Body of pancreas (tissue), 4 donors: ENCODE data around the gene ADAMTS3. TPM values are rescaled to one million over a fixed set of nuclear protein-coding genes. Genes with fewer than 3 reads are reported as not detected.
A peak's percentile ranks its signal among the peaks of the same experiment; 100 is the strongest.

Source experiments
- ATAC-seq: fragments of 150-250 bp; one replicate; pipeline ENCODE4 v1.9.1; 2016
- DNase-seq, 4 donors: peaks; one replicate each; pipeline ENCODE4 v3.0.0-alpha.2; 2019
- H3K27ac ChIP-seq, 4 donors: fragments of 200-600 bp; sonication (generic); 1 replicate in 3 of 4; 2 replicates in 1 of 4; pipeline versions ENCODE4 v1.5.1 to v1.6.1; 2016 to 2019; ENCODE audit warnings: mild to moderate bottlenecking in 1 of 4, mixed read lengths in 1 of 4, moderate library complexity in 1 of 4
- H3K27me3 ChIP-seq, 2 donors: fragments of 200-600 bp; sonication (generic); one replicate each; pipeline ENCODE4 v1.6.0; 2016; ENCODE audit warnings: mild to moderate bottlenecking in 1 of 2
- H3K36me3 ChIP-seq, 2 donors: fragments of 200-600 bp; sonication (generic); replicated peaks in 1 of 2; 2 replicates each; pipeline ENCODE4 v1.5.1; 2016; ENCODE audit warnings: low read depth in 2 of 2; ENCODE audit not compliant: insufficient read depth in 1 of 2
- H3K4me1 ChIP-seq: fragments of 200-600 bp; sonication (generic); one replicate; pipeline ENCODE4 v1.6.0; 2016
- H3K4me3 ChIP-seq, 2 donors: fragments of 200-600 bp; sonication (generic); 1 replicate in 1 of 2; 2 replicates in 1 of 2; pipeline ENCODE4 v1.5.1; 2016 to 2019
- H3K9me3 ChIP-seq, 3 donors: fragments of 200-600 bp; sonication (generic); 1 replicate in 2 of 3; 2 replicates in 1 of 3; pipeline ENCODE4 v1.5.1; 2016
- CTCF ChIP-seq, 7 experiments: fragments of 450-650 bp in 4 of 7; fragments of 200-600 bp in 3 of 7; sonication (generic) in 3 of 7; IDR thresholded peaks; one replicate each; pipeline ENCODE4 v1.5.1; 2016 to 2019; ENCODE audit warnings: antibody characterized with exemption in 7 of 7
- POLR2A ChIP-seq, 3 donors: fragments of 450-650 bp; IDR thresholded peaks; one replicate each; pipeline ENCODE4 v1.6.1; 2016; ENCODE audit warnings: antibody characterized with exemption in 3 of 3, mild to moderate bottlenecking in 2 of 3
- WGBS, 2 donors: methylation state at CpG; one replicate each; pipeline ENCODE4 v1.1.5; 2017; 5-methylcytosine and 5-hydroxymethylcytosine counted together
- intact Hi-C: fragments of 100-400 bp; cut with DNase I; formaldehyde crosslinking; loops from one replicate; pipeline ENCODE4 v1.15.1; 2023
- total RNA-seq, 2 donors: library from RNA; depleted of rRNA; stranded (reverse); fragments of >200 nt; gene quantifications; one replicate each; pipeline ENCODE4 v1.1.0, GENCODE V29; 2016

Gene ADAMTS3
- total RNA-seq, 2 donors from 2014 or later: 0.26 to 0.33 TPM

DNA sequence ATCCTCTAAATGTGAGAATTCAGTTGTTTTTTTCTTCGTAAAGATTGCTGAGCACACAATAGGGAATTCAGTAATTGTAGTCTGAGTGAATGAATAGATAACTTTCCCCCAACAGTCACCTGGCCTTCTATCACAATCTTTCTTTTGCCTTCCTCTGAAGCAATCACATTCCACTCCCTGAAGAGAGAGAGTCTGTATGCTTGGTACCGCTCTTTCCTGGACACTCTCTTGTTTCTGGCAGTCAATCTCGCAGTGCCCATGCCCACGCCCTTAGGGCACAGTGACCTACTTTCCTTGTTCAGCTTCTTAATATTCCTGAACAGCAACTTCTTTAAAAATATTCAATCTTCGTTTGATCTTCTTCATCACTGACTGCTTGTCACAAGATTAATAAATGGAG lies 255.9 kb downstream of the ADAMTS3 start:
- no peak overlapping the region for H3K27ac ChIP-seq
- H3K36me3 ChIP-seq: no peaks in the 10 kb centered on the region
- WGBS, 2 donors: 69 to 71% methylated on average over 5 of the region's 5 CpGs
- H3K9me3 ChIP-seq: no peaks in the 10 kb centered on the region
- DNase-seq: no peak
- H3K4me1 ChIP-seq: no peaks in the 10 kb centered on the region
- no peak for TF ChIP-seq POLR2A (IDR thresholded peaks at IDR 0.05)
- TF ChIP-seq CTCF (IDR thresholded peaks at IDR 0.05): no peak
- ATAC-seq: no peak
- no peaks in the 10 kb centered on the region for H3K27me3 ChIP-seq
- no peak overlapping the region for H3K4me3 ChIP-seq
- intact Hi-C loops: no loop called here

- no peaks in the 10 kb centered on the region for H3K27me3 ChIP-seq
- peak; percentile 20 to 43 (median 40) for DNase-seq
- H3K36me3 ChIP-seq: no peaks in the 10 kb centered on the region
- WGBS, 2 donors: 57 to 62% methylated on average over 6 of the region's 6 CpGs
- intact Hi-C loops: no loop called here
- no peaks in the 10 kb centered on the region for H3K4me1 ChIP-seq
- H3K27ac ChIP-seq: peak overlapping the region in 1 of 4 donors; percentile 3
- TF ChIP-seq POLR2A (IDR thresholded peaks at IDR 0.05): no peak
- TF ChIP-seq CTCF (IDR thresholded peaks at IDR 0.05): no peak
- peak; percentile 62 for ATAC-seq
- no peaks in the 10 kb centered on the region for H3K9me3 ChIP-seq
- no peak overlapping the region for H3K4me3 ChIP-seq
Observed at GRCh38 chr4:72312032-72312650, 256.9 kb downstream of the ADAMTS3 start.

DNA sequence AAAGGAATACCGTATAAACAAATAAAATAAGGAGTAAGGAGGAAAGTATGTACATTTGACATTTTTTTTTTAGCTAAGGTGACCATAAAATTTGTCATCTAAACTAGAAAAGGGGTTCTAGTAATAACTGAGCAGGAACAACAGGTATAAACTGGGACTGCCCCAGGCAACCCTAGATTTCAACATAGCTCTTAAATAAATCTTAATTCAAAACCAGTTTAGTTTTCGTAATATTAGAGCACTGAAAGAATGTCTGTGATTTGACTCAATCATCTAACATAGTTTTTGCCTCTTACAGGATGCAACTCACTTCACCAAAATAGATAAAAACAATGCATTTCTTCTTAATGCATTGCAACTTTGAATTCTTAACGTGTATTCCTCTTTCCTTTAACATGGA lies 257.7 kb downstream of the ADAMTS3 start:
- WGBS, 2 donors: 73 to 88% methylated on average over 3 of the region's 3 CpGs
- H3K36me3 ChIP-seq: no peaks in the 10 kb centered on the region

GRCh38 chr4:72305620-72306019 lies 263.4 kb downstream of the ADAMTS3 start:
- H3K36me3 ChIP-seq: no peaks in the 10 kb centered on the region
- TF ChIP-seq POLR2A (IDR thresholded peaks at IDR 0.05) (no peak), CTCF (IDR thresholded peaks at IDR 0.05) (no peak)

More for the DNA sequence above, 257.7 kb downstream of the ADAMTS3 start:
- TF ChIP-seq CTCF (IDR thresholded peaks at IDR 0.05) (no peak), POLR2A (IDR thresholded peaks at IDR 0.05) (no peak)
- Histone ChIP-seq H3K27ac (no peak overlapping the region), H3K9me3 (no peaks in the 10 kb centered on the region), H3K27me3 (no peaks in the 10 kb centered on the region), H3K4me3 (no peak overlapping the region), H3K4me1 (no peaks in the 10 kb centered on the region)
- DNase-seq: no peak
- intact Hi-C loops: no loop called here
- no peak for ATAC-seq

DNA sequence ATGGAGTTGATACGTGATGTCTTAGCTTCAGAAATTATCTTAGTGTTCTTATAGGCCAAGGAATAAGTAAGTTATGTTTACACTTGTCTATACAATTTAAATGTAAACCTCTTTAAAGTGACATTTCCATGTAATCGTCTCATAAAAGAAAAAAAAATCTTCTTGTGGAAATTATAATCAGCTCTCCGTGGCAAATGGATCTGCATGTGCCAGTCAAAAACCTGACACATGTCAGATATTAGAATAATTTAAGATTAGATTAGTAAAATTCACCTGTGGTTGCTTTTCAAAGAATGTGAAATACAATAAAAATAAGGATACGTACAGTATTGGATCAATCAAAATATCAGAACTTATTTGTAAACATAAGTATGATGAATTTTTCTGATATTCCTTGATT lies 263.9 kb downstream of the ADAMTS3 start:
- no peaks in the 10 kb centered on the region for H3K36me3 ChIP-seq
- DNase-seq: no peak
- no peaks in the 10 kb centered on the region for H3K27me3 ChIP-seq
- intact Hi-C loops: no loop called here
- H3K4me3 ChIP-seq: no peak overlapping the region
- no peak overlapping the region for H3K27ac ChIP-seq
- H3K9me3 ChIP-seq: no peaks in the 10 kb centered on the region
- WGBS, 2 donors: 55 to 63% methylated on average over 4 of the region's 4 CpGs
- no peaks in the 10 kb centered on the region for H3K4me1 ChIP-seq
- TF ChIP-seq POLR2A (IDR thresholded peaks at IDR 0.05): no peak
- TF ChIP-seq CTCF (IDR thresholded peaks at IDR 0.05): no peak
- ATAC-seq: no peak

More at GRCh38 chr4:72305620-72306019, 263.4 kb downstream of the ADAMTS3 start:
- Histone ChIP-seq H3K27ac (no peak overlapping the region), H3K4me1 (no peaks in the 10 kb centered on the region), H3K27me3 (no peaks in the 10 kb centered on the region), H3K9me3 (no peaks in the 10 kb centered on the region), H3K4me3 (no peak overlapping the region)
- DNase-seq (no peak), ATAC-seq (no peak)
- 88% methylated on average over 9 of the region's 9 CpGs for WGBS, 2 donors
- intact Hi-C loops: no loop called here
